HG02759 (cell line): ENCODE measurements around the gene CXorf58.
"Not testable (repeated sequence)": the region's sequence is repeated elsewhere in the genome, so short reads cannot be mapped to it uniquely, and the experiment has no call there.

Experiments used
- ATAC-seq: cut with Tn5 transposase; IDR thresholded peaks from one replicate; pipeline ENCODE4 v1.9.1; 2021; ENCODE audit warnings: mild to moderate bottlenecking, moderate library complexity; ENCODE audit not compliant: unreplicated experiment

The CXorf58 gene

DNA sequence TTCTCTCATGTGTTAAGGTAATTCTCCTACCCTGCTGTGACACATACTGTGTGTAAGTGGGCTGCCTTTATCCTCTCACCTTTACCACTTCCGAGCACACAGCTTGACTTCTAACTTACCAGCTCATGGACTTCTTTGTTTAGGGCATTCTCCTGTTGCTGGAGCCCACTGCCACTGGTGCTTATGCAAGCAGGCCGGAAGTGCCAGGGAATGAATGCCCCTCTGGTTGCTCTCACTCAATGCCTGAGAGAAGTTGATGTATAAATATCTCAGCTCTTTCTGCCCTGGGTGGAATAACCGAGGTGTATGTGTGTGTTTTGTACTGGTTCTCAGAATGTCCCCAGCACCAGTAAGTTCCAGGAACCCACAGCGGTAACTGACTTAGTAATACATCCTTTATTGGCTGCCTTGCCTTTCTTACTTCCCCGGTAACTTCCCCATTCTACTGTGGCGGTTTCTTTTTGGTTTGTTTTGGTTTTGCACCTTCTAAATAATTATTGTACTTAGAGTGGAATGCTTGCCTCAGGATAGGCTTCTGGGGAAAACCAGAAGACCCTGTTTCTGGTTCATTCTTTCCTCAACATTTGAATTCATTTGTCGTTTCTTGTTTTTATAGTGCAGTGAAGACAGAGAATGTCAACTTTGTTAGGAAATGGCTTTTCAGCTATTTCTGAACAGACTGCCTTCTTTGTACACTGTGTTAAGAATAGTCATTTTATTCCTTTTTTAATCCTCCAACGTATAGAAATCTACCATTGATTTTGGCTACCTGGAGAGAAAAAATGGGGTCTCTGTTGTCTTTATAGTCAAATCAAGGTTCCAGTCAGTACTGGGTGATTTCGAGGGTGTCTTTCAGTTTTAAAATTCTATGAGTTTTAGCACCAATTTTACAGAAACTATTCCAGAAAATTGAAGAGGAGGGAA lies 45.4 kb downstream of the CXorf58 start:
- ATAC-seq = peak; percentile 94

GRCh38 chrX:23953908-23954269 lies 46.1 kb downstream of the CXorf58 start:
- no peak for ATAC-seq

GRCh38 chrX:23954396-23954795 lies 46.6 kb downstream of the CXorf58 start:
- ATAC-seq = no peak

- no peak for ATAC-seq
These were observed 52.0 kb downstream of the CXorf58 start for GRCh38 chrX:23959781-23960180.

DNA sequence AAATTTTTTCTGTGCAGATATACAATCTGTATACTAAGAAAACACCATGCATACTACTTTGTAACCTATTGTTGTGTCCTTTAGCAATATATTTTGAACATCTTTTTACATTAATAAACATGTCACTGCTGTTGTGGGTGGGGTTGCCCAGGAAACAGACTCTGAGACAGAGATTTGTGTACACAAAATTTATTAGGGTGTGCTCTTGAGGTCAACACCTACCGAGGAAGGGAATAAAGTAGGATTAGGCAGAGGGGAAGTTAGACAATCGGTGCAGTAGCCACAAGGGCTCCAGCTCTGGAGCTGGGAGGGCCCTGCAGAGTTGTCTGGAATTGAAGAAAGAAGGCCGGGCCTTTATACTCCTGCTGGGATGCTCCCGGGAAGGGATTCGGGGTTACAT lies 56.4 kb downstream of the CXorf58 start:
- ATAC-seq = no peak

GRCh38 chrX:23965630-23966029 lies 57.8 kb downstream of the CXorf58 start:
- not testable (repeated sequence) for ATAC-seq

- ATAC-seq = no peak
These were observed 70.7 kb downstream of the CXorf58 start for GRCh38 chrX:23978491-23978890.

- no peak for ATAC-seq
These were observed 72.2 kb downstream of the CXorf58 start for GRCh38 chrX:23980011-23980441.

DNA sequence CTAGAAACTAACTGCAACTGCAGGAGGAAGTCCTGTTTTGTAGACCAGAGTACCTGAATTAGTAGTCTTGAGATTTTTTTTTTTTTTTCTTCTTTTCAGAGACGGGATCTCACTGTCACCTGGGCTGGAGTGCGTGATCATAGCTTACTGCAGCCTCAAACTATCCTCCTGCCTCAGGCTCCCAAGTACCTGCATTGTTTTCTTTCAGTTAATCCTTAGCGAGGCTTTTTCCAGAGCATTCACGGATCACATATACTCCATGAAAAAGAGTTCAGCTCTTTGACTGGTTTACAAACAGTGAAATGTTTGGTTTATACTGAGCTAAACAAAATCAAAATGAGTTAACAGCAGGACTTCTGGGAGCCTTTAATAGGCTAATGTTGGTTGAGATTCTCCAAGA lies 73.4 kb downstream of the CXorf58 start:
- no peak for ATAC-seq

GRCh38 chrX:23981711-23982110 lies 73.9 kb downstream of the CXorf58 start:
- ATAC-seq = no peak

- no peak for ATAC-seq
These were observed 75.1 kb downstream of the CXorf58 start for GRCh38 chrX:23982891-23983290.
